ENCODE data around the gene HDAC4.

- TF ChIP-seq POLR2AphosphoS5 (IDR thresholded peaks at IDR 0.05; ENCODE audit: low read depth) (no peak), CTCF (IDR thresholded peaks at IDR 0.05; ENCODE audit: insufficient read depth, low read length) (no peak), REST (IDR thresholded peaks at IDR 0.05; ENCODE audit: insufficient replicate concordance, low read depth) (no peak), SPI1 (IDR thresholded peaks at IDR 0.05; ENCODE audit: borderline replicate concordance, low read depth) (no peak), GABPA (IDR thresholded peaks at IDR 0.05; ENCODE audit: low read depth) (no peak)
Measured at GRCh38 chr2:239146011-239146641, 254.7 kb downstream of the HDAC4 start.

Data from HL-60 (cell line).